ENCODE data around the gene DYNLT1. TPM values are rescaled to one million over a fixed set of nuclear protein-coding genes. Genes with fewer than 3 reads are reported as not detected.
"Not testable (repeated sequence)": the region's sequence is repeated elsewhere in the genome, so short reads cannot be mapped to it uniquely, and the experiment has no call there.

DYNLT1 gene
- total RNA-seq, 4 donors from 2014 or later, result 2.8 to 104 (median 75.5) TPM

GRCh38 chr6:158662954-158663624, 18.5 kb upstream of the DYNLT1 start:
- 43 to 63% methylated on average over 12 to 27 of the region's 27 CpGs for WGBS, 2 donors (ENCODE audit: low coverage in 1 of 2)
- H3K4me3 ChIP-seq, result peak overlapping the region in 2 of 4 donors; percentile 15 to 17

GRCh38 chr6:158662607-158662953, 18.0 kb upstream of the DYNLT1 start:
- DNase-seq, result no peak
- no peak for TF ChIP-seq POLR2AphosphoS5 (IDR thresholded peaks at IDR 0.05)
- no peak for TF ChIP-seq CTCF (IDR thresholded peaks at IDR 0.05)
- no peak for TF ChIP-seq POLR2A (IDR thresholded peaks at IDR 0.05)
- no peak for TF ChIP-seq EP300 (IDR thresholded peaks at IDR 0.05; ENCODE audit: low read depth)
- H3K36me3 ChIP-seq, result no peaks in the 10 kb centered on the region
- no peaks in the 10 kb centered on the region for H3K9me3 ChIP-seq
- H3K27me3 ChIP-seq, result no peaks in the 10 kb centered on the region
- H3K27ac ChIP-seq, result peak overlapping the region; percentile 47 to 65 (median 64)
- intact Hi-C loops (cut with DNase I; ENCODE audit: low total_unique reads), result no loop called here
- H3K4me3 ChIP-seq, result no peak overlapping the region
- in situ Hi-C loops (cut with MboI; ENCODE audit: low pct_ligation_motif_present in 1 of 4, low pct_unique_long_range_greater_than_20kb in 1 of 4, low sequenced_read_pairs in 3 of 4), result no loop called here
- peaks cover 0 to 34% (median 10%) of the 10 kb centered on the region in 4 donors for H3K4me1 ChIP-seq
- 69 to 77% methylated on average over 3 of the region's 3 CpGs for WGBS, 2 donors (ENCODE audit: low coverage in 1 of 2)

More at GRCh38 chr6:158662954-158663624, 18.5 kb upstream of the DYNLT1 start:
- intact Hi-C loops (cut with DNase I; ENCODE audit: low total_unique reads) (no loop called here), in situ Hi-C loops (cut with MboI; ENCODE audit: low pct_ligation_motif_present in 1 of 4, low pct_unique_long_range_greater_than_20kb in 1 of 4, low sequenced_read_pairs in 3 of 4) (no loop called here)
- H3K9me3 ChIP-seq, result no peaks in the 10 kb centered on the region
- no peak for DNase-seq
- peaks cover 0 to 34% (median 11%) of the 10 kb centered on the region in 4 donors for H3K4me1 ChIP-seq
- TF ChIP-seq POLR2AphosphoS5 (IDR thresholded peaks at IDR 0.05) (peak in 1 of 3 donors; percentile 15), POLR2A (IDR thresholded peaks at IDR 0.05) (peak; percentile 23), CTCF (IDR thresholded peaks at IDR 0.05) (no peak), EP300 (IDR thresholded peaks at IDR 0.05; ENCODE audit: low read depth) (no peak)
- H3K27ac ChIP-seq, result peak overlapping the region; percentile 47 to 65 (median 64)
- H3K27me3 ChIP-seq, result no peaks in the 10 kb centered on the region
- no peaks in the 10 kb centered on the region for H3K36me3 ChIP-seq

DNA sequence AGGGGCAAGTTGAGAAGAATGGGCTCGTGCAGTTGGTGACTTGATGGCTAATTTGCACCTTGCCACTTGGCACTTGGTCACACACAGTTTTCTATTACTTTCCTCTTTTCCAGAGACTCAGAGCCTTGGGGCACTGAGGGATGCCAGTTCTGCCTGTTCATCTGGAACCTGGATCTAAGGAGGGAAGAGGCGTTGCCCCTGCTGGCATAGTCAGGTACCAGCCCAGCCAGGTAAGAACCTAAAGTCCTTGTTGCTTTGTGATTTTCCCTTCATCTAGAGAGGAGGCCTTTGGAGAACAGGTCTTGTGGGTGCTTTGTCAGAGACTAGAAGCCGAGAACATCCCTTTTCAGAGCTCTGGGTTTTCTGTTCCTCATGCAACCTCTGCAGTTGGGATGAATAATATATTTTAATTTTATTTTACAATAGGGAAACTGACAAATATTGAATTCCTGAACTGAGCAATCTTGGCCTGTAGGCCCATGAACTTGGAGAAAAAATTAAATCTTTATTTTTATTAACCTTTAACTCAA, 16.7 kb upstream of the DYNLT1 start:
- Histone ChIP-seq H3K27ac (no peak overlapping the region), H3K4me1 (peaks cover 0 to 41% (median 10%) of the 10 kb centered on the region in 4 donors), H3K27me3 (no peaks in the 10 kb centered on the region), H3K9me3 (no peaks in the 10 kb centered on the region), H3K36me3 (no peaks in the 10 kb centered on the region), H3K4me3 (no peak overlapping the region)
- intact Hi-C loops (cut with DNase I; ENCODE audit: low total_unique reads) (no loop called here), in situ Hi-C loops (cut with MboI; ENCODE audit: low pct_ligation_motif_present in 1 of 4, low pct_unique_long_range_greater_than_20kb in 1 of 4, low sequenced_read_pairs in 3 of 4) (no loop called here)
- WGBS, 2 donors (ENCODE audit: low coverage in 1 of 2), result 76 to 98% methylated on average over 2 to 3 of the region's 3 CpGs
- TF ChIP-seq POLR2A (IDR thresholded peaks at IDR 0.05), result no peak
- TF ChIP-seq POLR2AphosphoS5 (IDR thresholded peaks at IDR 0.05), result no peak
- no peak for TF ChIP-seq CTCF (IDR thresholded peaks at IDR 0.05)
- TF ChIP-seq EP300 (IDR thresholded peaks at IDR 0.05; ENCODE audit: low read depth), result no peak
- no peak for DNase-seq

DNA sequence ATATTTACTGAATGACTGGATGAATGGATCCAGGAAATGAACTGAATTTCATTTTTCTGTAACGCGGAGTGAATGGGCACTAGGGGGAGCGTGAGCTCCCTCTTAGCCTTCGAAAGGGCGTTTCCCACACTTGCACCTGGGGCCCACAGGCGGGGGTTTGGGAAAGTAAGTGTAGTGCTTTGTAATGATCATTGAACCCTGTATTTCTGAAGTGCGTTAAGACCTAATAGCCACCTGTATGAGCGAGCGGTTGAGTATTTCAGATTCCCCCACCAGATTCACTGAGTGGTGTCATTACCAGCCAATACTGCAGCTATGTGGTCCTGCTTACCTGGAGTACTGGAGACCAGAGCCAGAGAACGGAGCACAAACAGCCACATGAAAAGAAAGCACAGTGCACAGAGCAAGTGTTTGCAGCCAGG, 15.8 kb upstream of the DYNLT1 start:
- intact Hi-C loops (cut with DNase I; ENCODE audit: low total_unique reads), result no loop called here
- H3K9me3 ChIP-seq, result no peaks in the 10 kb centered on the region
- TF ChIP-seq CTCF (IDR thresholded peaks at IDR 0.05), result peak; percentile 37 to 72 (median 56)
- no peak for TF ChIP-seq EP300 (IDR thresholded peaks at IDR 0.05; ENCODE audit: low read depth)
- no peak for TF ChIP-seq POLR2AphosphoS5 (IDR thresholded peaks at IDR 0.05)
- TF ChIP-seq POLR2A (IDR thresholded peaks at IDR 0.05), result no peak
- no peak overlapping the region for H3K27ac ChIP-seq
- H3K36me3 ChIP-seq, result no peaks in the 10 kb centered on the region
- 34% methylated on average over 10 of the region's 10 CpGs; no CpG with 5 or more reads in 1 of the 2 donors for WGBS, 2 donors (ENCODE audit: low coverage in 1 of 2)
- in situ Hi-C loops (cut with MboI; ENCODE audit: low pct_ligation_motif_present in 1 of 4, low pct_unique_long_range_greater_than_20kb in 1 of 4, low sequenced_read_pairs in 3 of 4), result no loop called here
- H3K4me1 ChIP-seq, result peaks cover 0 to 45% (median 10%) of the 10 kb centered on the region in 4 donors
- H3K27me3 ChIP-seq, result no peaks in the 10 kb centered on the region
- DNase-seq, result peak; percentile 61
- no peak overlapping the region for H3K4me3 ChIP-seq

- intact Hi-C loops (cut with DNase I; ENCODE audit: low total_unique reads); H3K36me3 ChIP-seq; H3K4me3 ChIP-seq; H3K27ac ChIP-seq; H3K27me3 ChIP-seq; in situ Hi-C loops (cut with MboI; ENCODE audit: low pct_ligation_motif_present in 1 of 4, low pct_unique_long_range_greater_than_20kb in 1 of 4, low sequenced_read_pairs in 3 of 4); H3K9me3 ChIP-seq: not testable (repeated sequence)
- DNase-seq, result peak; percentile 61
- H3K4me1 ChIP-seq, result peaks cover 0 to 35% (median 9%) of the 10 kb centered on the region in 4 donors
- WGBS, 2 donors (ENCODE audit: low coverage in 1 of 2), result 60 to 100% methylated on average over 1 to 9 of the region's 9 CpGs
These were observed 12.4 kb upstream of the DYNLT1 start for GRCh38 chr6:158656986-158657385.
